NCI-H446 (cell line): ENCODE results near the gene MPPED2.

ENCODE experiments used
- DNase-seq, 2 experiments: peaks; one replicate each; lab custom pipeline; 2025; lab: John Stamatoyannopoulos, UW

The MPPED2 gene

DNA sequence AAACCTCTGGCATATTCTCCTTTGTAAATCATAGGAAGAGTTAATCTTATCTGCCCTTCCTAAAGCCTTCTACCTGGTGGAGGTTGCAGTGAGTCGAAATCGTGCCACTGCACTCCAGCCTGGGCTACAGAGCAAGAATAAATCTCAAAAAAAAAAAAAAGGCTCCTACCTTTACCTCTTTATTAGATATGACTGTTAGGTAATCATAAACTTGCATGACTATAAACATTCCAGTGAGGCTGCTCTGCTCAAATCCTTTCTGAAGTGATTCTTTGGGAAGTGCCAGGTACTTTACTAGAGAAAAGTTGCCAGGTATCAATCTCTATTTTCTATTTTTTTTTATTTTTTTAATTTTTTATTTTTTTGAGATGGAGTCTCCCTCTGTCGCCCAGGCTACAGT is 59.6 kb downstream of the MPPED2 start:
- no peak for DNase-seq

DNA sequence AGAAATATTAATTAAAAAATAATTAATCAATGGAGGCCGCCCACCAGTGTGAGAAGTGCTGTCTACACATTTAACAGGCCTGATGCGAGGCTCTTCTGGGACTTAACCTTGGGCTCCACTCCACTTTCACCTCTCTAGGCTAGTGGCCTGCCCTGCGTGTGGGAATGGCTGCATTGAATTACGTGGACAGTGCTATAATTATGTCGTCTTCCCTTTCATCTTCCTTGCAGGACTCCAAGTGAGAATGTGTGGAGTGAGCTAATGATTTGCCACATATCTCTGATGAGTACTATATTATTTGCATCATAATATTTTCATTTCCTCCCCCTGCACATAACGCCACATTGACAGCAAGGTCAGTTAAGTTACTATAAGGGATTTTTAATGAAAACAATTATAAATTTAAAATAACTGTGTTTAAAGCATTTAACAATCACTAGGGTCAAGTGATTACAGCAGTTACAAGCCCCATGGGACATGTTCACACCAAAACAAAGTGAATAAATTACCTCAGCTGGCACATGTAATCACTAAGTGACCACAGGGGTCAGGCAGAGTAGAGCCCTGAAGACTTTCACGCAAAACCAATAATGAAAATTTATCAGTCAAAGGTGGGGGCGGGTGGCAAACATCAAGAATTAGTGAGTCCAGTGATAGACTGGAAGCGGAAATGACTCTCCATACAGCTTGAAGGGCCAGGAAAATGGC is 63.5 kb downstream of the MPPED2 start:
- DNase-seq, result no peak

DNA sequence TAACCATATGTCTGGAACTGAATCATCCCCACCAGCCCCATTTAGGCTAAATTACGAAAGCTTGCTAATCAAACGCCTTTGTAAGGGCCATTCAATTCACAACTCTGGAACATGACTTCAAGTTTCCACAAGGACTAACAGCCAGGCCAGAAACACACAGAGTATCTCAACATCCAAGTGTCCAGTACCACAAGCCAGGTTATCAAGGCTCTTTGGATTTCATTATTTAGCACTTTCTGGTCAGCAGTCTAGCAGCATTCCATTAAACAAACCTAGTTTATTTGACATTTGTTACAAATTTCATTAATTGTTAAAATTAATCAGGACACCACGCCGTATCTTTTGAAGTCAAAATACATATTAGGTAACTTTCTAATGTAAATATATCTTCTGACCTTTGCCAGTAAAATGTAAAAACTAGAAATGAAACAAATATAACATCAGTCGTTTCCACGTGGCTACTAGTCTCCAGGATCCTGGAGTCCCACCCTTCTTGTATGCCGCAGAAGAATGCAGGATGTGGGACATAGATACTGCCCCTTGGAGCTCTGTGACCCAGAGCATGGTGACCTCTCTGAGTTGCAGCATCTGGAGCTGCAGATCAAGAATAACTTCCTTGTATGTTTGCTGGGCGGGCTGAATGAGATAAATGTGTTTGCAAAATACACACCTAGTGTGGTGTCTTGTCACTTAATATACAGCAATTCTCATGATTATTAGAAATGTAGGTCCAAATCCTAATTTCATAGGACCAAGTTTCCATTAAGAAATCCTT is 64.7 kb downstream of the MPPED2 start:
- DNase-seq, result no peak

DNA sequence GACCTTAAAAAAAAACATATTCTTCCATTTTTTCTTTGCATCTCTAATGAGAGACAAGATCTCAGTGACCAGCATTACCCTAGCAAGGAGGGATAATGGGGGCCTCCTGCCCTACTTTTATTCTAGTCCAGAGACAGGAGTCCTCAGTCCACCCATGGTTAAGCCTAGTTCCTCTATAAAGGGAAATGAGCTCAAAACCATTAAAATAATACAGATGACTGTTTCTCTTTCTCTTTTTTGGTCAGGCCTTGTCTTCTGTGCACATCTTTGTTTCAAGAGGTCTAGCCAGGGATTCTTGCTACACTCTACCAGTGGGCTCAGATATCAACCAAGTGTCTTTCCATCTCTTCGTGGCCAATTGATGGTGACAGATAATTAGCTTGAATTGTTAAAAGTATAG is 73.1 kb downstream of the MPPED2 start:
- no peak for DNase-seq

DNA sequence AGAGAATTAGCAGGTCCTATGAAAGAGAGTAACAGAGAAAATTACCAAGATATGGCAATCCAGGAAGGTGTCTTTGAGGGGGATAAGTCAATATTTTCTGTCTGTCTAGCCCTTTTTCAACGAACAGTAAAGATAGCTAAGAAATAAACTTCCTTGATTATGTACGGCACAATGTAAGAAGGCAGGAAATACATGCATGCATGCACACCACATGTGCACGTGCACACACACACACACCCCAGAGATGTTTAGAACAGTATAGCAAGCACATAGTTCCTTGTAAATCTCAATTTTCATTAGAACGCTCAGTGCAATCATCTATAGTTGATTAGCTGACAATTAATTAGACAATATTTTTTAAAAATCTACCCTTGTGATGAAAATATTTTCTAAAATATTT is 74.7 kb downstream of the MPPED2 start:
- no peak for DNase-seq

DNA sequence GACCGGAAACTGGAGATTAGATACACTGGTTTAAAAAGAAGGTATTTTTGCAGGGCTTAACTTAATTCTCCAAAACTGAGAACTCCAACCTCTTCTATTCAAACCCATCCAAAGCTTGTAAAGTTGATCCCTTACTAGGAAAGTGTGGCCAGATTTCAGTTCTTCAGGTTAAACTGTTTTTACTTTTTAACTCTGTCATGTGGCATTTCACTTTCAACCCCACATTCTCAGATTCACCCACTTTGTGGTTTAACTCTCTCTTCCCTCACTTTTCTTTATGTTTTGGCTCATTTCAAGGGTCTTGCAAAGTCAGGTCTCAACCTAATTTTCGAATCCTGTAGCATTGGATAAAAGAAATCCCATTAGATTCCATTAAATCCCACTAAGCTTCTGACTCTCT is 75.4 kb downstream of the MPPED2 start:
- DNase-seq, result no peak

DNA sequence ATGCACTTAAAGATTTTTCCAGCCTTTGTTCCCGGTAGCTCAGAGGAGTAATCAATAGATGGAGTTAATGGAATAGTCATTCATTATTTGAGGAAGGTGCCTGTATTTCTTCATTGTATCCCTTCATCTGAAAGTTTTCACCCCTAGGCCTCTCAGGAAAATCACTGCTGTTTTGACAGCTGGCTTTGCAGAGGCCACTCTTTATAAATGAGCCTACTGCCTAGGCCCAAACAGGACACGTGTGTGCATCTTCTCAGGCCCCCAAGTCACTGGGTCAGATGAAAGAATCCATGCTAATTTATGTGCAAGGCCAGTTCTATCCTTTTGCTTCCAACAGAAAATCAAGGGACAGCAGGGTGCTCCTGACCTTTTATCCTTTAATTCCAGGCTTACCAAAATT is 76.8 kb downstream of the MPPED2 start:
- no peak for DNase-seq

DNA sequence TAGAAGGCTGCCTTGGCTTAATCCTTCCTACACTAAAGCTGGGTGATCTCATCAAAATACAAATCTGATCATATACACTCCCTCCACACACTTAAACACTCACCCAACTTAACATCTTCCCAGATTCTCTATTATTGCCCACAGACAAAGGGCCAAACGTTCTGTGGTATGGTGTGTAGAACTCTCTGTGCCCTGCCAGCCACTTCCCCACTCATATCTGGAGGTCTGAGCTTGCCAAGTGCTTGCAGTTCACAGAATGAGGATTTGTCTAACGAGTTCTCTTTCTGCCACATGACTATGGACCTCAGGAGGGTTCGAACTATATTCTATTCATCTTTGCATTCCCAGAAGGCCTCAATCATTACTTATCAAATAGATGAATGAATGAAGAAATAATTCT is 77.6 kb downstream of the MPPED2 start:
- DNase-seq, result no peak

DNA sequence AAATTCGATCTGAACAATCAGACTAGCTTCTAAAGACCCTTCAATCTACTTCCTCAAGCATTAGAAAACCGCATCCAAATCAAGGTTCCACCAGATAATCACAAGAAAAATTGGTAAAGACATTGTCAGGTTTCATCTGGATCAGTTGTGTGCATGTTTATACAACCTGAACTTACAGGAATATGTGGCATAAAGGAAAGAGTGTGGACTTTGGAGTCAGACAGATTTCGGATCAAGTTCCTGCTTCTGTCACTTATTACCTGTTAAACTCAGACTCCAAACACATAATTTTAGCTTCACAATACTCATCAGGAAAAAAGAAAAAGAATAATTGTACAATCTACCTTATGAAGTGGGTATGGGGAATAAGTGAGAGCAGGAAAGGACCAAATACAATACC is 80.5 kb downstream of the MPPED2 start:
- DNase-seq, result no peak

DNA sequence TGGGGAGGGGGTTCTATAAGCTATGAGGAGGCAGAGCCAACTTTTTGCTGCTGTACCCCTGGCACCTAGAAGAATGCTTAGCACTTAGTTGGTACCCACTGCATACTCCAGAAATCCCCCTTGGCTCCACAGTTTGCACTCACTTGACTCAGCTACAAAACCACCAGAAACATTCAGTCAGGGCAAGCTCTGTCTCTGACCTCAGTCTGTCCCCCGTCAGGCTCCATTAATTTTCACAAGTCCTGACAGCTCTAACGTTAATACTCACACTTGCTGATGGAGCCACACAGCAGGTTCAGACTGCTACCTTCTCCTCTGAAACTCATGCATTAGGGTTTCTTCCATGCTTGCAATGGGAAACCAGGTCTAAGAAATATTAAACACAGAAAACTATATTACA is 81.7 kb downstream of the MPPED2 start:
- no peak for DNase-seq

DNA sequence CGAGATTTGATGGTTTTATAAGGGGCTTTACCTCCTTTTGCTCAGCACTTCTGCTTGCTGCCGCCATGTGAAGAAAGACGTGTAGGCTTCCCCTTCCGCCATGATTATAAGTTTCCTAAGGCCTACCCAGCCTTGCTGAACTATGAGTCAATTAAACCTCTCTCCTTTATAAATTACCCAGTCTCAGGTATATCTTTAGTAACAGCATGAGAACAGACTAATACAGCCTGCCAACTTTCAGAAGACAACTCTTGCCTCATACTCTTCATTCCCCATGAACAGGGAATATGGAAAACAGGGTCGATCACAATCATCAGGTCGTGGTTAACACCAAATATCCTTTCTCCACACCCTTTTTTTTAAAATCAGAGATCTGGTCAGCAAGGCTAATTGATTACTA is 83.0 kb downstream of the MPPED2 start:
- DNase-seq, result no peak

DNA sequence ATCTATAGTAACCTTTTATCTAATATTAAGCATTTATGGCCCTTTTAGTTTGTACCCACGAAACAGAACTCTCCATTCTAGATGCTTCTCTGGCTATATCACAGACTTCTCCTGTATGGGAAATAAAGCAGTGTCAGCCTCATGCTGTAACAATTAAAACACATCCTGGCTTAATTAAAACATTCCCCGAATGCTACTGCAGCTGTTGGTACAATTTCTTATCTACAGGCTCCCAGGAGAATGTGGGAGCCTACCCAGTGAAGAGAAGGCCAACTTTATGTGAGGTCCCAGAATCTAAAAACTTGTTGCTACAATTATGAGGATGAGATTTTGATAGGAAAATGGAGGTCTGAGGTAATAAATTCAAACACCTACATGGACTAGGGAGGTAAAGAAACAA is 83.8 kb downstream of the MPPED2 start:
- no peak for DNase-seq

DNA sequence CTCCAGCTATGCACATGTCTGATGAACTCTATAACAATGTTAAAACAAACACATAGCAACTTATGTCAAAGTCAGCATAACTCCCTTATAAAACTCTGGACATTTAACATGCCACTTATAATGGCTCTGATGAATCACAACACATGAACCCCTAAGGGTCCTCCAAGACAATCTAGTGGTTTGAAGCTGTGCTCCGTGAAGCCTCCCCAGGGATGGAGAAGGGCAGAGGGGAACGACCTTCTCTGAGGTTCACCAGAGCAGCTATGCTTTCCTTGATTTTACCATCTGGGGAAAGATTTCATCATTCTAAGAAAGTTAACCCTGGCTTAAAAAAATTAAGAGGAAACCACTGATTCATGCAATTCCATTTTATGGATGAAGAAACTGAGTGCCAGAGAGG is 84.4 kb downstream of the MPPED2 start:
- no peak for DNase-seq

DNA sequence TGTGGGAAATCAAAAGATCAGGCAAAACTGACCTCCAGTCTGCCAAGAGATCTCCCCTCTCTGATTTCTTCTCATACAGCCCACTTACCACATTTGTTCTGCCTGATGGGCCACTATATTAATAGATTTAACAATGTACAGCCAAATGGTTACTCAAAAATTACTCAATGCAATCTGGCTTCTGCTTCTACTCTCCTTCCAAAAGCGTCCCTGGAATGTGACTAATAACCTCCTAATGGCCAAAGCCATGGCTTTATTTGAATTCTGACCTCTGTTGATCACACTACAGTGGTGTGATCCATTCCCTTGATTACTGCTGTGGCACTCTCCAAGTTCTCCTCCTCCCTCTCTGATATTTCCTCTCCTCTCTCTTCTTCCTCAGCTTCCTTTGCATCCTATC is 86.2 kb downstream of the MPPED2 start:
- no peak for DNase-seq

DNA sequence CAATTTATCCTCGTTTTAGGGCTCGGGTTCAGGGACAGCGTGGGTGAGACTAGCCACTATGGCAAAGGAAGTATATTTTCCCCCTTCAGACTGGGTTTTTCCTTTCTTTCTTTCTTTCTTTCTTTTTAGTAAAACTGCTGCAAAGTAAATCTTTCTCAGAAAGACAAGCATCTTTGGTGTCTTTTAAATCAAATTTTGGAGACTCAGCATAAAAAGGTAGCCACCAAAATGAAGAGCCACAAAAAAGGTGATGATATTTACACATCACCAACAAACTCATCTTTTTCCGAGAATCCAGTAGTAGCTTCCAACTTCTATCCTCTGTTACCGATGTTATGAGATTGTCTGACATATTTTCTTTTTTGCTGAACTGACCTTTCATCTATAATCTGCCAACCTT is 88.6 kb downstream of the MPPED2 start:
- DNase-seq, result no peak

DNA sequence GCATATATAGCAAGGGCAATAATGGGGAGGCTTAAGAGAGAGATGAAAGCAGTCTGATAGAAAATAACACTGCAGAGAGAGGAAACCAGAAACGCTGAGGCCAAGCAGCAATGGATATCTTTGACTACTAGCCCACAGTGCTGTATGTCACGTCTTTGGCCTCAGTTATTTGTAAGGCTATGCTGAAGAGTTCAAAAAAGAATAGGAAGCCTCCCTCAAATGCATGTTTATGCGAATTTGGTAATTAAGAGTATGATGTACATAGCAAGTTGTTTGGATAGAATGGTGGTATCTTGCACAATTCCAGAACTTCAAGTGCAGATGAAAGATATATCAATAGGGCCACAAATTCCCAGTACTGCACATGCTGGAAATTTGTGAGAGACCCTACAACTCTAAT is 89.2 kb downstream of the MPPED2 start:
- no peak for DNase-seq

DNA sequence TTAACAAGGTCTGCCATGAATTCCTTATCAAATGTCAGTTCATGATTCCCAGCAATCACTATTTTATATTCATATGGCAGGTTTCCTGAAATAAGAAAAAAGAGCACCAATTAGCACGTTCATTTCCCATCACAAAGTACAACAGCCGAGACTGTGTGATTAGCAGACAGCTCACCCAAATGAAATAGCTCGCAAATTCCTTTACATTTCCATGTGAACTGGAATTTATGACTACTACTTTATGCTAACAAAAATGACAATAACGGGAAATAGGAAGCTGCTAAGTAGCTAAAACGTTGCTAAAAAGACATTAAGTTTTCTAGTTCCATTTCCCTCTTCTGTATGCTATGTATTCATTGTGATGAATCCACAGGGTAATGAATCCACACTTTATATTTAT is 90.7 kb downstream of the MPPED2 start:
- no peak for DNase-seq

DNA sequence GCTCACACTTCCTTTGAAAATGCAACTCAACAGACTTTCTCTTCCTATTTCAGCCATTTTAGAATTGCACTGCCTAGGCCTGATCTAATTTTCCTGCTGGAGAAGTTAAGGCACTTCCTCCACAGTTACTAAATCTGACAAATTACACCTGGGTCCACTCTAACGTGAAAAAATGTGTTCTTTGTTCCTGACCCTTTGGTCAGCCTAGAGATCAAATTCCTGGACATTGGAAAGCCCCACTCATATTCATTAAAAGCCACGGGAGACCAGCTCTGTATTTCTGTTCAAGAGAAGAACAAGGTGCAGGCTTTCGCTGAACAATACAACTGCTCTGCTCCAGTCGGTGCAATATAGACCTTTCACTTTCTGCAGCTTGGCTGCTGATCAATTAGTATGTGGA is 96.6 kb downstream of the MPPED2 start:
- DNase-seq, result no peak

DNA sequence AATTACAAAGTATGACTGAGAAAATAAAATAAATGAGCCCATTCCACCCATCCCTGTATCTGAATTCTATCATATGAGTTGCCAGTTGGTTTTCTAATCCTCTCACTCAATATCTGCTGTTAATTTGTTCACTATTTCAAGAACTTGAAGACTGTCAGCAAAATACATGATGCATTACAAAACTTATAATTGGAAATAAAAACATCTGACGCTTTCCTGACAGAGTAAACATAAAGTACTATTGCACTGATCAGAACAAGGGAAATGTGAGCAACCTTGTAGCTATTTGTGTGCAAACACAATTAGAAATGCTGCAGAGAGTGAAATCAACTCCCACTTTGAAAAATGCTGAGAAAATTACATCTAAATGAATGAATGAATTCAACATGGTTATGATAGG is 97.1 kb downstream of the MPPED2 start:
- no peak for DNase-seq

DNA sequence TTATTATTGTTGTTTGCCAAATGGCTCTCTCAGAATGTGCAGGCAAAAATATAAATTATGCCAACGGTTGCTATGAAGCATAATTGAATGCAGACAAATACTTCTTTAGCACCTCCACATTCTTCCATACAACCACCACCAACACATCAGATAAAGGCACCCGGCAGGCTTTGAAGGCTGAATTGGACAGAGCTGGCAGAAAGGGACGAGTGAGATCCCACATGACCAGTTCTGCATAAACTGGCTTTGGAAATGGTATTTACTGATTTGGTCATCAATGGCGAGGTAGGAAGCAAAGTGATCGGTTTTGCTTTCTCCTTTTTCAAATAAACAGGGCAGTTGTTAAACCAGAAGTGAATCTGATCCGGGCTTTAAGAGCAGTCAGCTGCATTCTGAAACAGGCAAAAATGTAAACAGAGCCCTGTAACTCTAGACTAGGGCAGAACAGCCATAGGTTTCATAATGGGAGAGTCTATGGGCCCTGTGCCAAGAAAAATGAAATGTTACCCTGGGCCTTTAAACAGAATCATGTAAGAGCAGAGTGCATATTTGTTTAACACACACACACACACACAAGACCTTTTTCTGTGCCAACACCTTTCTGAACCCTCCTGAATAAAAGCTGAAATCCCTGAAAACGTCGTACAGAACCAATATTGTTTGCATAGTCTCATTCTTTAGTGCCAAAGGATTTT is 97.7 kb downstream of the MPPED2 start:
- peak in 1 of 2 experiments; percentile 28 for DNase-seq

DNA sequence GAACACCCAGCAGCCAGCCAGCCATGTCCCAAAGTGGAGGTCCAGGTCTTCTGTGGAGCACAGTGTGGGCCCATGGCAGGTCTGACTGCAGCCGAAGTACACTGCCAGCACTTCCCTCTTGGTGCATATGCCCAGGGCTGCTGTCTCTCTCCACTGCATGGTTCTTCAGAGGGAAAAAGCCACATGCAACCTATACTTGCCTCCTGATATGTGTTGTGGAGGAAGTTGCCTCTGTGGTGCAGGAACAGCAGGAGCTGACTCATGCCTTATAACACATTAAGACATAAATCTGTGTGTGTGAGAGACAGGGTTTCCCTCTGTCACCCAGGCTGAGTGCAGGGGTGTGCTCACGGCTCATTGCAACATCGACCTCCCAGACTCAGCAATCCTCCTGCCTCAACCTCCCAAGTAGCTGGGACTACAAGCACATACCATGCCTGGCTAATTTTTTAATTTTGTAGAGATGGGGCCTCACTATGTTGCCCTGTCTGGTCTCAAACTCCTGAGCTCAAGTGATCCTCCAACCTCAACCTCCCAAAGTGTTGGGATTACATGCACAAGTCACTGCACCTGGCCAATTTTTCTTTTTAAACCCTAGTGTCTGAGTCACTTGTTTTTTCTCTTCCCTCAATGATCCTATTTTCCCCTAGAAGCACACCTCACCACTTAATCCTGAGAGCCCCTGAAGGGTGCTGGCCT is 98.8 kb downstream of the MPPED2 start:
- DNase-seq, result no peak

DNA sequence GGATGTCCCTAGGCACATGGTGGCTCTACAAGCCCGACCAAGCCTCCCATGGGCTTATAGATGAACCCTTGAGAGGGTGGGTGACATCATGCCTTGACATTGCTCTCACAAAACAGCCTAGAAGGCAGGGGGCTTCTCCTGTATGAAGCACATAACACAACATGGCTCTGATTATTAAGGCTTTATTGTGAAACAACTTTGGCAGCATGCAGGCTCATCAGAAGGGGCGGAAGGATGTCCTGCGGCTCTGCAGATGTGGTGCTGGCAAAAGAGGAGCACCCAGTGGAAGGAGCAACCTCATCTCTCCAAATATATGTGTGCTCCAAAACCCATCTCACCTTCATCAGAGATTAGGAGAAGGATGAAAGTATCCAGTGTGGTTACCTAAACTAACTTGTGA is 100.4 kb downstream of the MPPED2 start:
- DNase-seq, result no peak

DNA sequence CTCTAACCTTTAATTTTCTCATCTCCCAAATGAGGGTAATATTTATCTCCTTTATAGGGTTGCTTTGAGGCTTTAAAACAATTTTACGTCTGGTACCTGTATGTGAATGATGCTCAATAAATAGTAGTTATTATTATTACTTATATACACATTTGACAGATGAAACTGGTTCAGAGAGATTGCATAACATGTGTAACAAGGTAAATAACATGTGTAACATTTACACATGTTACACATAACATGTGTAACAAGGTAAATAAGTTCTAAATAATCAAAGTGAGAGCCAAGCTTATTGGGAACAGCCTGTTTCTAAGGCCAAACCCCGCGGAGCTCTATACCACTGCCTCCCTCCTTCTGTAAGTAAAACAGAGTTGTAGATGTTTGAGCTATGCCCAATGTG is 100.9 kb downstream of the MPPED2 start:
- DNase-seq, result no peak
